ENCODE measurements around the gene TGFB2. TPM values are rescaled to one million over a fixed set of nuclear protein-coding genes. Genes with fewer than 3 reads are reported as not detected.
A peak's percentile ranks its signal among the peaks of the same experiment; 100 is the strongest.

Gene TGFB2
- total RNA-seq, 4 donors from 2014 or later = 3.3 to 9.4 (median 6.8) TPM

DNA sequence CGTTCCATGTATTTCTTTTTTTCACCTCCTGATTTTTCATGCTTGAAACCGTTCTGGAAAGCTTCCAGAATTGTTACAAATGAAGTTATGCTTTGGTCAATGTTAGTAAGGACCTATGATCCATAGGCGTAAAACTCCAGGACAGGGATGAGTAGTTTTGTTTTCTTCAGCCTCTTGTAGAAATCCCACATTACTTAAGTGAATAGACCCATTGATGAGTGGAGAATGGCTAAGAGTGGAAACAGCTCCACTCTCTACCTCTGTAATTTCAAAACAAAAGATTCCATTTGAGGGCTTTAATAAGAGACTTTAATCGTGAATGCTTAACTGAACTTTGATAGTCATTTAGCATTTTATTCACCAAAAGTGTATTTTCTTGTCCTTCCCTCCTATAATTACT, 3.0 kb upstream of the TGFB2 start:
- TF ChIP-seq, protein P1, sequence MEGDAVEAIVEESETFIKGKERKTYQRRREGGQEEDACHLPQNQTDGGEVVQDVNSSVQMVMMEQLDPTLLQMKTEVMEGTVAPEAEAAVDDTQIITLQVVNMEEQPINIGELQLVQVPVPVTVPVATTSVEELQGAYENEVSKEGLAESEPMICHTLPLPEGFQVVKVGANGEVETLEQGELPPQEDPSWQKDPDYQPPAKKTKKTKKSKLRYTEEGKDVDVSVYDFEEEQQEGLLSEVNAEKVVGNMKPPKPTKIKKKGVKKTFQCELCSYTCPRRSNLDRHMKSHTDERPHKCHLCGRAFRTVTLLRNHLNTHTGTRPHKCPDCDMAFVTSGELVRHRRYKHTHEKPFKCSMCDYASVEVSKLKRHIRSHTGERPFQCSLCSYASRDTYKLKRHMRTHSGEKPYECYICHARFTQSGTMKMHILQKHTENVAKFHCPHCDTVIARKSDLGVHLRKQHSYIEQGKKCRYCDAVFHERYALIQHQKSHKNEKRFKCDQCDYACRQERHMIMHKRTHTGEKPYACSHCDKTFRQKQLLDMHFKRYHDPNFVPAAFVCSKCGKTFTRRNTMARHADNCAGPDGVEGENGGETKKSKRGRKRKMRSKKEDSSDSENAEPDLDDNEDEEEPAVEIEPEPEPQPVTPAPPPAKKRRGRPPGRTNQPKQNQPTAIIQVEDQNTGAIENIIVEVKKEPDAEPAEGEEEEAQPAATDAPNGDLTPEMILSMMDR (IDR thresholded peaks at IDR 0.05) = no peak
- TF ChIP-seq POLR2AphosphoS5 (IDR thresholded peaks at IDR 0.05) (no peak), EP300 (IDR thresholded peaks at IDR 0.05) (no peak)
- H3K27me3 ChIP-seq = no peaks in the 10 kb centered on the region
- H3K36me3 ChIP-seq = no peaks in the 10 kb centered on the region
- 77 to 87% methylated on average over 4 of the region's 4 CpGs for WGBS, 2 donors (ENCODE audit: low coverage in 1 of 2)
- no peaks in the 10 kb centered on the region for H3K9me3 ChIP-seq
- no peak overlapping the region for H3K4me3 ChIP-seq
- no peak overlapping the region for H3K27ac ChIP-seq
- ATAC-seq = no peak
- H3K4me1 ChIP-seq = peaks cover 0 to 14% (median 5%) of the 10 kb centered on the region in 3 donors

DNA sequence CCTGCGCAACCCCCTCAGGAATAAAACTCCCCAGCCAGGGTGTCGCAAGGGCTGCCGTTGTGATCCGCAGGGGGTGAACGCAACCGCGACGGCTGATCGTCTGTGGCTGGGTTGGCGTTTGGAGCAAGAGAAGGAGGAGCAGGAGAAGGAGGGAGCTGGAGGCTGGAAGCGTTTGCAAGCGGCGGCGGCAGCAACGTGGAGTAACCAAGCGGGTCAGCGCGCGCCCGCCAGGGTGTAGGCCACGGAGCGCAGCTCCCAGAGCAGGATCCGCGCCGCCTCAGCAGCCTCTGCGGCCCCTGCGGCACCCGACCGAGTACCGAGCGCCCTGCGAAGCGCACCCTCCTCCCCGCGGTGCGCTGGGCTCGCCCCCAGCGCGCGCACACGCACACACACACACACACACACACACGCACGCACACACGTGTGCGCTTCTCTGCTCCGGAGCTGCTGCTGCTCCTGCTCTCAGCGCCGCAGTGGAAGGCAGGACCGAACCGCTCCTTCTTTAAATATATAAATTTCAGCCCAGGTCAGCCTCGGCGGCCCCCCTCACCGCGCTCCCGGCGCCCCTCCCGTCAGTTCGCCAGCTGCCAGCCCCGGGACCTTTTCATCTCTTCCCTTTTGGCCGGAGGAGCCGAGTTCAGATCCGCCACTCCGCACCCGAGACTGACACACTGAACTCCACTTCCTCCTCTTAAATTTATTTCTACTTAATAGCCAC, 696 bp downstream of the TGFB2 start:
- 1% methylated on average over 13 to 37 of the region's 64 CpGs for WGBS, 2 donors (ENCODE audit: low coverage in 1 of 2)
- Histone ChIP-seq H3K27me3 (no peaks in the 10 kb centered on the region), H3K4me3 (peak overlapping the region; percentile 55 to 77), H3K9me3 (no peaks in the 10 kb centered on the region), H3K36me3 (no peaks in the 10 kb centered on the region), H3K4me1 (peaks cover 3 to 45% (median 10%) of the 10 kb centered on the region in 3 donors), H3K27ac (peak overlapping the region; percentile 19 to 89 (median 84))
- TF ChIP-seq POLR2A (IDR thresholded peaks at IDR 0.05) (peak; percentile 33 to 56), EP300 (IDR thresholded peaks at IDR 0.05) (no peak), POLR2AphosphoS5 (IDR thresholded peaks at IDR 0.05) (peak; percentile 33)
- TF ChIP-seq, protein P1 (IDR thresholded peaks at IDR 0.05) = peak in 2 of 4 experiments; percentile 29 to 39
- peak; percentile 71 for ATAC-seq

DNA sequence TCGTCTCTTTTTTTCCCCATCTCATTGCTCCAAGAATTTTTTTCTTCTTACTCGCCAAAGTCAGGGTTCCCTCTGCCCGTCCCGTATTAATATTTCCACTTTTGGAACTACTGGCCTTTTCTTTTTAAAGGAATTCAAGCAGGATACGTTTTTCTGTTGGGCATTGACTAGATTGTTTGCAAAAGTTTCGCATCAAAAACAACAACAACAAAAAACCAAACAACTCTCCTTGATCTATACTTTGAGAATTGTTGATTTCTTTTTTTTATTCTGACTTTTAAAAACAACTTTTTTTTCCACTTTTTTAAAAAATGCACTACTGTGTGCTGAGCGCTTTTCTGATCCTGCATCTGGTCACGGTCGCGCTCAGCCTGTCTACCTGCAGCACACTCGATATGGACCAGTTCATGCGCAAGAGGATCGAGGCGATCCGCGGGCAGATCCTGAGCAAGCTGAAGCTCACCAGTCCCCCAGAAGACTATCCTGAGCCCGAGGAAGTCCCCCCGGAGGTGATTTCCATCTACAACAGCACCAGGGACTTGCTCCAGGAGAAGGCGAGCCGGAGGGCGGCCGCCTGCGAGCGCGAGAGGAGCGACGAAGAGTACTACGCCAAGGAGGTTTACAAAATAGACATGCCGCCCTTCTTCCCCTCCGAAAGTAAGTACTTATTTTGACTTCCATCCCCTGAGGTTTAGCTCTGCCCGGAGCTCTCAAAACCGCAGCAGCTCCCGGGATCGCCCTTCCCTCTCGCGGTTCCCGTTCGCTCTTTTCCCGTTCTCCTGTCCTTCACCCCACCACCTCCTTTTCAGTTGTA, 1.5 kb downstream of the TGFB2 start:
- no peak for ATAC-seq
- 0 to 7% methylated on average over 18 to 39 of the region's 39 CpGs for WGBS, 2 donors (ENCODE audit: low coverage in 1 of 2)
- peak overlapping the region; percentile 19 to 89 (median 84) for H3K27ac ChIP-seq
- TF ChIP-seq POLR2A (IDR thresholded peaks at IDR 0.05) (no peak), EP300 (IDR thresholded peaks at IDR 0.05) (no peak), POLR2AphosphoS5 (IDR thresholded peaks at IDR 0.05) (peak; percentile 4)
- TF ChIP-seq, protein P1 (IDR thresholded peaks at IDR 0.05) = no peak
- H3K4me3 ChIP-seq = peak overlapping the region; percentile 55 to 77
- H3K27me3 ChIP-seq = no peaks in the 10 kb centered on the region
- peaks cover 3 to 52% (median 10%) of the 10 kb centered on the region in 3 donors for H3K4me1 ChIP-seq
- H3K9me3 ChIP-seq = no peaks in the 10 kb centered on the region
- no peaks in the 10 kb centered on the region for H3K36me3 ChIP-seq

DNA sequence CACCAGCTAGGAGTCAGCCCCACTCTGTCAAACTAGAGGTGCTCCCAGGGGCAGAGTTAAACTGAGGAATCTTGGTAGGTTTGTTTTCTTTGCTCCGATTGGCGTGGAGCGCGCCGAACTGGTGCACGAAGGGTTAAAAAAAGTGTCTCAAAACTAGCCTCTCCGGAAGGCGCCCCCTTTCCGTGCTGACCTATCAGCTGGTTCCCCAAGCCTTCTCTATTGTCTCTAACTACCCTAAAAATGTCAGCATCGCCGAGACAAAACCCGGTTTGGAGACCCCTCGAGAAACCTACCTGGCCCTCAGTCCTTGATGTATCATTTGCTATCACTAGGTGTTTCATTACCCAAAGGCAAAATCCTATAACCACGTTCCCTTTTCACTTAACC, 2.2 kb downstream of the TGFB2 start:
- Histone ChIP-seq H3K4me1 (peaks cover 3 to 59% (median 10%) of the 10 kb centered on the region in 3 donors), H3K27ac (peak overlapping the region; percentile 19 to 89 (median 84)), H3K9me3 (no peaks in the 10 kb centered on the region), H3K4me3 (peak overlapping the region; percentile 55 to 77), H3K36me3 (no peaks in the 10 kb centered on the region), H3K27me3 (no peaks in the 10 kb centered on the region)
- no peak for ATAC-seq
- TF ChIP-seq, protein P1 (IDR thresholded peaks at IDR 0.05) = peak in 1 of 4 experiments; percentile 11
- TF ChIP-seq POLR2A (IDR thresholded peaks at IDR 0.05) = no peak
- 0% methylated on average over 6 to 14 of the region's 14 CpGs for WGBS, 2 donors (ENCODE audit: low coverage in 1 of 2)

Data from gastroesophageal sphincter (tissue), 4 donors.